ENCODE data around the gene MCTP2. TPM values are rescaled to one million over a fixed set of nuclear protein-coding genes. Genes with fewer than 3 reads are reported as not detected.

MCTP2 gene
- total and polyA plus RNA-seq, 9 of the 15 experiments (the other 6 are each of a cell fraction or from before 2014, with no cell fraction given): 0.07 TPM; not detected in 8

DNA sequence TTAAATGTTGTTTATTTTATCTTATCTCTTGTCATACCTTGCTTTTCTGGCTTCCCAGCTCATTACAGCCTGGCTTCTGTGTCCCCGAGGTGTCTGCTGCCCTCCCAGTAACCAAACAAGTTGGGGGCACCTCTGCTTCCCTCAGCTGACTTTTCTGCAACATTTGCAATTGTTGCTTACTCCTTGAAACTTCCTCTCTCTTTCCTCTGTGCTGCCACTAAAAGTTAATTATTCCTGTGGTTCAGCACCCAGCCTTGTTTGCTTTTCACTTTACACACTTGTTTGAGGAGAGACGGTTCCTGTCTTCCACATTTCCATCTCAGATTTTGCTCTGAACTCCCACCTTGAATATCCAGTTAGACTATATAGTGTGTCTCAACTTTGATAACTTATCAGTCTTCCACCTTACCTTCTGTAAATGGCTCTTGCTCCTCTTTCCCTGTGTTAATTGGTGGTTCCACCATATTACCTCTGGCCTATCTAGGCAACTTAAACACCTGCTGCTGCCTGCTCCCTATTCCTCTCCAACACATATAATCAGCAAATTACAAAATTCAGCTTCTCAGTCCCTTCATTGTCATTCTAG is 21.6 kb downstream of the MCTP2 start (continued):
- TF ChIP-seq POLR3G (IDR thresholded peaks at IDR 0.05; ENCODE audit: extremely low read depth, insufficient read length, insufficient replicate concordance) (no peak), TFAP4 (CRISPR knock-in tag; IDR thresholded peaks at IDR 0.05; ENCODE audit: borderline replicate concordance) (no peak)

DNA sequence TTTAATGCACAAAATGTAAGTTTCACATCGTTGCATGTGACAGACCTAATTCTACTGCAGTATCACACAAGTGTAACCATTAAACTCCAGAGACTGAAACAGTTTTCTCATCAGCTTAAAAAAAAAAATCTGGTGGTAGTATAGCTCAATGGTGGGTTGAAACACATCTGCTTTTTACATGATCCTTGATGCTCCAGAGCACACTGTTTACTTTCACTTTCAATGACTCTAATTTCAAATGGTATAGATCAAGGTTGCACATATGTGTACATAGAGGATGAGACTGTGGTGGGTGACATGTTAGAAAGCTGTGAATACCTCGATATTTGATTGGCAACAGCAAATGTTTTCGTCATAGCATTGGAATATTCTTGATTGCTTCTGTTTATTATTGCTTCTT is 22.4 kb downstream of the MCTP2 start:
- BruUV-seq (replicated peaks): no TSS peak
- ChIA-PET POLR2A (no interaction called here), CTCF (ENCODE audit: low intra/inter-chr PET ratio) (no interaction called here)
- Histone ChIP-seq H3K4me2 (ENCODE audit: insufficient read depth, low read length) (no peak overlapping the region), H3K79me2 (ENCODE audit: control insufficient read depth, insufficient read depth, low read length) (no peaks in the 10 kb centered on the region), H3K27ac (ENCODE audit: extremely low read depth, low read depth, low read length) (no peak overlapping the region), H4K20me1 (replicated peaks; ENCODE audit: control insufficient read depth, insufficient read depth, low read length) (no peaks in the 10 kb centered on the region), H3K27me3 (ENCODE audit: control insufficient read depth in 2 of 2, insufficient read depth in 2 of 2, low read length in 2 of 2) (no peaks in the 10 kb centered on the region), H3K9me1 (ENCODE audit: control insufficient read depth, insufficient read depth, low read length) (no peaks in the 10 kb centered on the region), H3K9ac (ENCODE audit: insufficient read depth in 1 of 2, low read depth in 2 of 2, low read length in 2 of 2) (no peak overlapping the region), H2AFZ (ENCODE audit: low read depth, low read length) (no peak overlapping the region), H3K4me1 (replicated peaks in 1 of 2; ENCODE audit: control insufficient read depth in 2 of 2, insufficient read depth in 2 of 2, low read length in 2 of 2) (no peaks in the 10 kb centered on the region), H3K4me3 (no peak overlapping the region), H3K36me3 (ENCODE audit: control insufficient read depth, insufficient read depth, low read length) (no peaks in the 10 kb centered on the region), H3K9me3 (replicated peaks; ENCODE audit: control insufficient read depth, insufficient read depth, low read depth, low read length) (no peaks in the 10 kb centered on the region)
- TF ChIP-seq CXXC5 (CRISPR knock-in tag; IDR thresholded peaks at IDR 0.05) (no peak), TCFL5 (CRISPR knock-in tag; conservative IDR thresholded peaks at IDR 0.05) (no peak), CHD2 (IDR thresholded peaks at IDR 0.05; ENCODE audit: low read depth, low read length) (no peak), SMARCE1 (IDR thresholded peaks at IDR 0.05) (no peak), ZNF408 (CRISPR knock-in tag; IDR thresholded peaks at IDR 0.05; ENCODE audit: low read depth) (no peak), HIVEP1 (CRISPR knock-in tag; IDR thresholded peaks at IDR 0.05) (no peak), TEAD4 (IDR thresholded peaks at IDR 0.05; ENCODE audit: low read length) (no peak), TEAD4 (CRISPR knock-in tag; IDR thresholded peaks at IDR 0.05; ENCODE audit: borderline replicate concordance) (no peak), ZNF764 (CRISPR knock-in tag; IDR thresholded peaks at IDR 0.05; ENCODE audit: low read depth) (no peak), RBM25 (IDR thresholded peaks at IDR 0.05; ENCODE audit: low read depth, low read length, severe bottlenecking) (no peak), WHSC1 (IDR thresholded peaks at IDR 0.05; ENCODE audit: low read length) (no peak), PCBP2 (IDR thresholded peaks at IDR 0.05; ENCODE audit: low read depth, low read length, poor library complexity, severe bottlenecking) (no peak), MYNN (IDR thresholded peaks at IDR 0.05) (no peak), MYNN (CRISPR knock-in tag; IDR thresholded peaks at IDR 0.05) (no peak), UBTF (IDR thresholded peaks at IDR 0.05; ENCODE audit: borderline replicate concordance in 1 of 2, low read depth in 2 of 2, low read length in 2 of 2) (no peak), FOXA3 (CRISPR knock-in tag; conservative IDR thresholded peaks at IDR 0.05 in 1 of 2, IDR thresholded peaks at IDR 0.05 in 1 of 2) (no peak), POLR2A (conservative IDR thresholded peaks at IDR 0.05) (no peak), TRIM28 (IDR thresholded peaks at IDR 0.05) (no peak)
- in situ Hi-C loops (cut with MboI): no loop called here
- WGBS (ENCODE audit: insufficient coverage, low coverage, missing lambda C conversion rate): 3% methylated on average over 3 of the region's 3 CpGs
- ATAC-seq (no peak), DNase-seq (ENCODE audit: extremely low read depth in 1 of 4, low spot score in 3 of 4) (no peak), FAIRE-seq (no peak)
- intact Hi-C loops (cut with micrococcal nuclease): no loop called here

Data from K562 (cell line).